ENCODE data around the gene TTC32.

The TTC32 gene

GRCh38 chr2:19850056-19851050 is 51.4 kb downstream of the TTC32 start:
- no peak for DNase-seq (ENCODE audit: low read depth)

GRCh38 chr2:19848952-19849351 is 52.8 kb downstream of the TTC32 start:
- no peak for DNase-seq (ENCODE audit: low read depth)

GRCh38 chr2:19848029-19848750 is 53.6 kb downstream of the TTC32 start:
- no peak for DNase-seq (ENCODE audit: low read depth)

- no peak for DNase-seq (ENCODE audit: low read depth)
Measured at GRCh38 chr2:19847486-19847885, 54.3 kb downstream of the TTC32 start.
